ENCODE measurements around the gene CTNND2.
"Not testable (repeated sequence)": the region's sequence is repeated elsewhere in the genome, so short reads cannot be mapped to it uniquely, and the experiment has no call there.

CTNND2 gene

GRCh38 chr5:11313694-11314093 lies 590.6 kb downstream of the CTNND2 start:
- DNase-seq (ENCODE audit: low read depth), result not testable (repeated sequence)

GRCh38 chr5:11311731-11312130 lies 592.5 kb downstream of the CTNND2 start:
- DNase-seq (ENCODE audit: low read depth), result no peak

- DNase-seq (ENCODE audit: low read depth), result no peak
These were observed 593.0 kb downstream of the CTNND2 start for GRCh38 chr5:11311272-11311671.

GRCh38 chr5:11310158-11310557 lies 594.1 kb downstream of the CTNND2 start:
- DNase-seq (ENCODE audit: low read depth), result no peak

GRCh38 chr5:11306365-11306764 lies 597.9 kb downstream of the CTNND2 start:
- DNase-seq (ENCODE audit: low read depth), result no peak

GRCh38 chr5:11305245-11305644 lies 599.0 kb downstream of the CTNND2 start:
- DNase-seq (ENCODE audit: low read depth), result no peak

- DNase-seq (ENCODE audit: low read depth), result no peak
These were observed 599.6 kb downstream of the CTNND2 start for GRCh38 chr5:11304641-11305040.

- no peak for DNase-seq (ENCODE audit: low read depth)
These were observed 601.6 kb downstream of the CTNND2 start for GRCh38 chr5:11302663-11303062.

- no peak for DNase-seq (ENCODE audit: low read depth)
These were observed 603.1 kb downstream of the CTNND2 start for GRCh38 chr5:11301171-11301570.

GRCh38 chr5:11300736-11301135 lies 603.5 kb downstream of the CTNND2 start:
- DNase-seq (ENCODE audit: low read depth), result no peak

GRCh38 chr5:11298877-11299276 lies 605.4 kb downstream of the CTNND2 start:
- no peak for DNase-seq (ENCODE audit: low read depth)

GRCh38 chr5:11293523-11293922 lies 610.7 kb downstream of the CTNND2 start:
- no peak for DNase-seq (ENCODE audit: low read depth)

GRCh38 chr5:11292648-11293356 lies 611.4 kb downstream of the CTNND2 start:
- DNase-seq (ENCODE audit: low read depth), result no peak

- DNase-seq (ENCODE audit: low read depth), result no peak
These were observed 614.5 kb downstream of the CTNND2 start for GRCh38 chr5:11289733-11290132.

- no peak for DNase-seq (ENCODE audit: low read depth)
These were observed 615.0 kb downstream of the CTNND2 start for GRCh38 chr5:11289208-11289607.

- no peak for DNase-seq (ENCODE audit: low read depth)
These were observed 622.4 kb downstream of the CTNND2 start for GRCh38 chr5:11281842-11282241.

- DNase-seq (ENCODE audit: low read depth), result no peak
These were observed 626.9 kb downstream of the CTNND2 start for GRCh38 chr5:11277323-11277722.

- no peak for DNase-seq (ENCODE audit: low read depth)
These were observed 630.9 kb downstream of the CTNND2 start for GRCh38 chr5:11273180-11273903.

GRCh38 chr5:11269515-11269914 lies 634.7 kb downstream of the CTNND2 start:
- no peak for DNase-seq (ENCODE audit: low read depth)

- no peak for DNase-seq (ENCODE audit: low read depth)
These were observed 635.4 kb downstream of the CTNND2 start for GRCh38 chr5:11268891-11269290.

GRCh38 chr5:11266331-11266730 lies 637.9 kb downstream of the CTNND2 start:
- DNase-seq (ENCODE audit: low read depth), result no peak

- no peak for DNase-seq (ENCODE audit: low read depth)
These were observed 643.0 kb downstream of the CTNND2 start for GRCh38 chr5:11261241-11261640.

GRCh38 chr5:11258001-11258400 lies 646.2 kb downstream of the CTNND2 start:
- no peak for DNase-seq (ENCODE audit: low read depth)

GRCh38 chr5:11252523-11252922 lies 651.7 kb downstream of the CTNND2 start:
- no peak for DNase-seq (ENCODE audit: low read depth)

Data from stimulated activated CD4-positive, alpha-beta T cell treated with anti-CD3 and anti-CD28 coated beads, Interleukin-2, amount 100 ng/mL, for 4 hours (primary cell).